Bronchial epithelial cell (primary cell): ENCODE measurements around the gene TCF25. TPM values are rescaled to one million over a fixed set of nuclear protein-coding genes. Genes with fewer than 3 reads are reported as not detected.
"Not testable (repeated sequence)": the region's sequence is repeated elsewhere in the genome, so short reads cannot be mapped to it uniquely, and the experiment has no call there.

ENCODE experiments used
- DNase-seq: peaks from one replicate; pipeline ENCODE4 v3.0.0-alpha.2; 2010; ENCODE audit warnings: low read depth
- FAIRE-seq: peaks from 2 replicates; lab custom pipeline; 2011; peaks lifted over from hg19 to GRCh38; lab: Jason Lieb, UNC
- H3K27me3 ChIP-seq: 2 replicates; pipeline ENCODE4 v1.5.1; 2011; ENCODE audit warnings: low read length; ENCODE audit not compliant: control insufficient read depth, insufficient read depth
- H3K36me3 ChIP-seq: 2 replicates; pipeline ENCODE4 v1.5.1; 2011; ENCODE audit warnings: low read length; ENCODE audit not compliant: control insufficient read depth, insufficient read depth
- H3K4me3 ChIP-seq: 2 replicates; pipeline ENCODE4 v1.5.1; 2011; ENCODE audit warnings: mild to moderate bottlenecking, low read depth, low read length, control low read depth
- CTCF ChIP-seq: IDR thresholded peaks from 2 replicates; pipeline ENCODE4 v1.5.1; 2011; ENCODE audit warnings: mild to moderate bottlenecking, moderate library complexity, low read length, control low read depth, inconsistent platforms; ENCODE audit not compliant: insufficient read depth, severe bottlenecking
- total RNA-seq: library from RNA; depleted of rRNA; stranded (reverse); fragments of >200 nt; gene quantifications from 2 replicates; pipeline ENCODE4 v1.2.1, GENCODE V29; 2014

TCF25 gene
- total RNA-seq, 1 donor from 2014 or later, result 69.5 TPM

GRCh38 chr16:89931305-89931896 is 58.0 kb downstream of the TCF25 start:
- TF ChIP-seq CTCF, result no peak
- FAIRE-seq, result no peak
- no peaks in the 10 kb centered on the region for H3K27me3 ChIP-seq

GRCh38 chr16:89931964-89932363 is 58.6 kb downstream of the TCF25 start:
- TF ChIP-seq CTCF, result no peak
- Histone ChIP-seq H3K27me3 (no peaks in the 10 kb centered on the region), H3K36me3 (peaks cover 22% of the 10 kb centered on the region), H3K4me3 (no peak overlapping the region)
- no peak for FAIRE-seq
- DNase-seq, result no peak

More at GRCh38 chr16:89931305-89931896, 58.0 kb downstream of the TCF25 start:
- peaks cover 22% of the 10 kb centered on the region for H3K36me3 ChIP-seq
- H3K4me3 ChIP-seq, result no peak overlapping the region
- DNase-seq, result no peak

- FAIRE-seq, H3K27me3 ChIP-seq, H3K4me3 ChIP-seq, DNase-seq: not testable (repeated sequence)
- H3K36me3 ChIP-seq, result peaks cover 22% of the 10 kb centered on the region
These were observed 60.6 kb downstream of the TCF25 start for GRCh38 chr16:89934019-89934418.

- FAIRE-seq (no peak), DNase-seq (no peak)
- Histone ChIP-seq H3K36me3 (peaks cover 22% of the 10 kb centered on the region), H3K27me3 (no peaks in the 10 kb centered on the region), H3K4me3 (no peak overlapping the region)
- TF ChIP-seq CTCF, result no peak
These were observed 61.5 kb downstream of the TCF25 start for GRCh38 chr16:89934611-89935553.

- not testable (repeated sequence) for H3K27me3 ChIP-seq, FAIRE-seq, H3K4me3 ChIP-seq, DNase-seq
- peaks cover 22% of the 10 kb centered on the region for H3K36me3 ChIP-seq
These were observed 62.2 kb downstream of the TCF25 start for GRCh38 chr16:89935620-89936019.

GRCh38 chr16:89936034-89936433 is 62.6 kb downstream of the TCF25 start:
- FAIRE-seq, result no peak
- Histone ChIP-seq H3K4me3 (no peak overlapping the region), H3K27me3 (no peaks in the 10 kb centered on the region), H3K36me3 (peaks cover 22% of the 10 kb centered on the region)
- no peak for DNase-seq
- no peak for TF ChIP-seq CTCF
